ENCODE measurements around the gene PTPRN2.

DNA sequence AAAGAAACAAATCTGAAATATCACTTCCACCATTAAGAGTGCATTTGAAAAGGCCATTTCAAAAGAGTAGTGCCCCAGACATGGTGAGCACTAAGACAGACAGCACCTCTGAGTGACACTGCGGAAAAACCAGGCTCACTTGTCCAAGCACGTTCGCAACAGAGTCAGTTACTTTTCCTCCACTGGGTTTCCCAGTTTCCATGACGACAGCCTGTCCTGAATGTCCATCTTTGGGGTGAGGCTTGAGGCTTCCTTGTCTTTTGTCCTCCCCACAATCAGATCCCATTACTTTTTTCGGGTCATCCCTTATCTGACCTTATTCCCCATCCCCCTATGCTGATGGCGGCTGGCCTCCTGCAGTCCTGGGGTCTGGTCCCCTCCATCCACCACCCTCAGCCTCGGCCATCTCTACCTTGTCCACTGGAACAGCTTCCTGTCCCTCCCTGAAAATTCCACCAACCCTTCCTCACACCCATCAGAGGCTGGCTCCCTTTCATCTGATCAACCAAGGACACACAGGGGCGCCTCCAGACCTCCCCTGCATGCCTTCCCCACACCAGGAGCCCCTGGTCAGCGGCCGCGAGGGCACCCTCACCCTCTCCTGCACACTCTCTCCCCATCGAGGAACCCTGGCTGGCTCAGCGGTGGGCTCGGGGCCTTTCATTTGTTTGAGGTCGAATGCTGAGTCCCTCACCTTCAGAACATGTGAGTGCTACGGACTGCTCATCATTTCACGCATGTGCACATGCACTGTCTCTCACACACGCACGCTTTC lies 887.2 kb downstream of the PTPRN2 start:
- no peak for TF ChIP-seq EZH2 (IDR thresholded peaks at IDR 0.05; ENCODE audit: borderline replicate concordance, low read length)
- TF ChIP-seq CTCF (conservative IDR thresholded peaks at IDR 0.05 in 1 of 2, IDR thresholded peaks at IDR 0.05 in 1 of 2; ENCODE audit: extremely low read depth in 1 of 2, insufficient read depth in 1 of 2, low read depth in 1 of 2, low read length in 2 of 2): no peak

All from mammary epithelial cell (primary cell).